H9 (cell line): Measurements from ENCODE around the gene FAM184A. TPM values are rescaled to one million over a fixed set of nuclear protein-coding genes. Genes with fewer than 3 reads are reported as not detected.

Source experiments
- DNase-seq: peaks from one replicate; pipeline ENCODE4 v3.0.0-alpha.2; 2017
- H2AFZ ChIP-seq: one replicate; pipeline ENCODE4 v1.6.1; 2013; ENCODE audit warnings: mild to moderate bottlenecking, low read length, control low read depth, moderate library complexity
- H2AK5ac ChIP-seq: 2 replicates; pipeline ENCODE4 v1.6.1; 2013; ENCODE audit warnings: low read length, control low read depth, mixed read lengths; ENCODE audit not compliant: insufficient read length
- H2BK120ac ChIP-seq: one replicate; pipeline ENCODE4 v1.6.1; 2013; ENCODE audit warnings: low read depth, mild to moderate bottlenecking, low read length, control low read depth, inconsistent platforms; ENCODE audit not compliant: poor library complexity, severe bottlenecking
- H2BK12ac ChIP-seq: 2 replicates; pipeline ENCODE4 v1.6.1; 2013; ENCODE audit warnings: low read length, control low read depth, mixed read lengths, low read depth; ENCODE audit not compliant: insufficient read length
- H2BK15ac ChIP-seq: 2 replicates; pipeline ENCODE4 v1.6.1; 2013; ENCODE audit warnings: low read depth, low read length, control low read depth
- H2BK20ac ChIP-seq: one replicate; pipeline ENCODE4 v1.6.1; 2013; ENCODE audit warnings: low read depth, mild to moderate bottlenecking, low read length, control low read depth, inconsistent platforms; ENCODE audit not compliant: poor library complexity, severe bottlenecking
- H2BK5ac ChIP-seq: 2 replicates; pipeline ENCODE4 v1.6.1; 2013; ENCODE audit warnings: low read length, control low read depth, mixed read lengths; ENCODE audit not compliant: insufficient read length
- H3K14ac ChIP-seq: 2 replicates; pipeline ENCODE4 v1.6.1; 2013; ENCODE audit warnings: low read length, control low read depth; ENCODE audit not compliant: insufficient read depth
- H3K18ac ChIP-seq: 2 replicates; pipeline ENCODE4 v1.6.1; 2013; ENCODE audit warnings: low read depth, mild to moderate bottlenecking, mixed read lengths, low read length, control low read depth; ENCODE audit not compliant: insufficient read length
- H3K23ac ChIP-seq: 2 replicates; pipeline ENCODE4 v1.6.1; 2013; ENCODE audit warnings: low read length, control low read depth, mixed read lengths, low read depth; ENCODE audit not compliant: insufficient read length
- H3K23me2 ChIP-seq: 2 replicates; pipeline ENCODE4 v1.6.1; 2013; ENCODE audit warnings: low read depth, mild to moderate bottlenecking, mixed read lengths, low read length, control low read depth; ENCODE audit not compliant: insufficient read length, poor library complexity, severe bottlenecking
- H3K27ac ChIP-seq: 2 replicates; pipeline ENCODE4 v1.5.1; 2013; ENCODE audit warnings: low read length, control low read depth, mixed read lengths, low read depth; ENCODE audit not compliant: insufficient read length
- H3K27me3 ChIP-seq: 2 replicates; pipeline ENCODE4 v1.6.1; 2013; ENCODE audit warnings: low read length, control low read depth, inconsistent platforms; ENCODE audit not compliant: insufficient read depth
- H3K4ac ChIP-seq: 2 replicates; pipeline ENCODE4 v1.6.1; 2013; ENCODE audit warnings: low read depth, mild to moderate bottlenecking, control low read depth, inconsistent platforms, low read length, moderate library complexity
- H3K4me1 ChIP-seq: 2 replicates; pipeline ENCODE4 v1.6.1; 2013; ENCODE audit warnings: low read length, control low read depth, inconsistent platforms; ENCODE audit not compliant: insufficient read depth
- H3K4me2 ChIP-seq: 2 replicates; pipeline ENCODE4 v1.6.1; 2013; ENCODE audit warnings: low read length, control low read depth, mixed read lengths; ENCODE audit not compliant: insufficient read length, insufficient read depth
- H3K56ac ChIP-seq: 2 replicates; pipeline ENCODE4 v1.6.1; 2013; ENCODE audit warnings: low read depth, mild to moderate bottlenecking, mixed read lengths, low read length, control low read depth; ENCODE audit not compliant: insufficient read length
- H3K79me1 ChIP-seq: 2 replicates; pipeline ENCODE4 v1.6.1; 2013; ENCODE audit warnings: low read depth, mild to moderate bottlenecking, moderate library complexity, low read length, control low read depth, inconsistent platforms; ENCODE audit not compliant: insufficient read depth, poor library complexity, severe bottlenecking
- H3K79me2 ChIP-seq: 2 replicates; pipeline ENCODE4 v1.6.1; 2013; ENCODE audit warnings: low read length, control low read depth, inconsistent platforms; ENCODE audit not compliant: insufficient read depth
- H3K9ac ChIP-seq: 2 replicates; pipeline ENCODE4 v1.6.1; 2013; ENCODE audit warnings: low read length, control low read depth, mixed read lengths; ENCODE audit not compliant: insufficient read length; ENCODE audit errors: extremely low read depth
- H3K9me3 ChIP-seq: one replicate; pipeline ENCODE4 v1.6.1; 2013; ENCODE audit warnings: low read depth, low read length, inconsistent platforms; ENCODE audit not compliant: control insufficient read depth
- H3T11ph ChIP-seq: one replicate; pipeline ENCODE4 v1.6.1; 2013; ENCODE audit warnings: mild to moderate bottlenecking, low read length, control low read depth, inconsistent platforms
- H4K20me1 ChIP-seq: one replicate; pipeline ENCODE4 v1.6.1; 2013; ENCODE audit not compliant: control insufficient read depth, insufficient read length, insufficient read depth
- H4K5ac ChIP-seq: 2 replicates; pipeline ENCODE4 v1.6.1; 2013; ENCODE audit warnings: low read depth, mild to moderate bottlenecking, mixed read lengths, low read length, control low read depth; ENCODE audit not compliant: insufficient read length
- H4K8ac ChIP-seq: replicated peaks from 2 replicates; pipeline ENCODE4 v1.6.1; 2013; ENCODE audit warnings: low read length, control low read depth, mixed read lengths, low read depth; ENCODE audit not compliant: insufficient read length
- H4K91ac ChIP-seq: 2 replicates; pipeline ENCODE4 v1.6.1; 2013; ENCODE audit warnings: low read depth, mild to moderate bottlenecking, moderate library complexity, mixed read lengths, low read length, control low read depth; ENCODE audit not compliant: insufficient read length
- H3K27ac Mint-ChIP-seq, 3 experiments: 2 replicates in 2 of 3; 3 replicates in 1 of 3; pipeline ENCODE4 v1.8.0; 2020 to 2021; ENCODE audit warnings: mixed read lengths in 3 of 3, mild to moderate bottlenecking in 1 of 3, moderate library complexity in 1 of 3
- H3K27me3 Mint-ChIP-seq: 2 replicates; pipeline ENCODE4 v1.8.0; 2021; ENCODE audit warnings: low read depth, mild to moderate bottlenecking, moderate library complexity, mixed read lengths
- H3K36me3 Mint-ChIP-seq, 3 experiments: 2 replicates in 2 of 3; 3 replicates in 1 of 3; pipeline ENCODE4 v1.8.0; 2020 to 2021; ENCODE audit warnings: low read depth in 3 of 3, mixed read lengths in 3 of 3; ENCODE audit not compliant: insufficient read depth in 1 of 3
- H3K4me1 Mint-ChIP-seq, 2 experiments: 2 replicates each; pipeline ENCODE4 v1.8.0; 2020; ENCODE audit warnings: mixed read lengths in 2 of 2
- H3K4me3 Mint-ChIP-seq, 2 experiments: 2 replicates in 1 of 2; 3 replicates in 1 of 2; pipeline ENCODE4 v1.8.0; 2020 to 2021; ENCODE audit warnings: mild to moderate bottlenecking in 2 of 2, mixed read lengths in 2 of 2, moderate library complexity in 1 of 2
- H3K9me3 Mint-ChIP-seq, 2 experiments: 2 replicates in 1 of 2; 3 replicates in 1 of 2; pipeline ENCODE4 v1.8.0; 2020; ENCODE audit warnings: mild to moderate bottlenecking in 2 of 2, mixed read lengths in 2 of 2, moderate library complexity in 1 of 2
- CTCF ChIP-seq: fragments of 200-600 bp; sonication (generic); conservative IDR thresholded peaks from 3 replicates; pipeline ENCODE4 v1.8.0; 2021; ENCODE audit warnings: antibody characterized with exemption, mild to moderate bottlenecking
- WGBS: extraction: QIAGEN DNeasy Blood & Tissue Kit; methylation state at CpG from one replicate; pipeline ENCODE4 v1.1.7; 2013; ENCODE audit warnings: missing lambda C conversion rate, low lambda C conversion rate, mixed read lengths; ENCODE audit not compliant: insufficient read length; ENCODE audit errors: extremely low coverage; 5-methylcytosine and 5-hydroxymethylcytosine counted together
- total RNA-seq: library from RNA; stranded (reverse); gene quantifications from 2 replicates; pipeline ENCODE4 v1.2.1, GENCODE V29; 2021

Gene FAM184A
- total RNA-seq, 1 experiment from 2014 or later, result 11.4 TPM

- Histone ChIP-seq H2BK15ac (no peak overlapping the region), H3K79me1 (no peaks in the 10 kb centered on the region), H2BK20ac (no peak overlapping the region), H3K27ac (no peak overlapping the region), H3K79me2 (no peaks in the 10 kb centered on the region), H3K27me3 (no peaks in the 10 kb centered on the region), H3K9me3 (no peaks in the 10 kb centered on the region), H2BK12ac (no peak overlapping the region), H3K4me2 (no peak overlapping the region), H3K4me1 (no peaks in the 10 kb centered on the region), H3K9ac (no peak overlapping the region), H3K23me2 (no peaks in the 10 kb centered on the region), H2BK120ac (no peak overlapping the region), H3T11ph (no peak overlapping the region), H3K18ac (no peak overlapping the region), H4K5ac (no peak overlapping the region), H3K14ac (no peak overlapping the region), H2AK5ac (no peak overlapping the region), H4K8ac (no peak overlapping the region), H2BK5ac (no peak overlapping the region), H3K23ac (no peak overlapping the region), H4K91ac (no peak overlapping the region), H3K56ac (no peak overlapping the region), H2AFZ (no peak overlapping the region), H4K20me1 (no peaks in the 10 kb centered on the region), H3K4ac (no peak overlapping the region)
- peaks cover 11 to 12% of the 10 kb centered on the region in 2 experiments for H3K4me1 Mint-ChIP-seq
- peak; percentile 65 for TF ChIP-seq CTCF
- WGBS, result no CpG with 5 or more reads among the region's 2 CpGs
- H3K36me3 Mint-ChIP-seq, result no peaks in the 10 kb centered on the region; a peak in 1 of 7 replicates
- no peaks in the 10 kb centered on the region for H3K9me3 Mint-ChIP-seq
- peak overlapping the region in 1 of 3 experiments; percentile 55; a peak in 1 of 7 replicates for H3K27ac Mint-ChIP-seq
- no peaks in the 10 kb centered on the region for H3K27me3 Mint-ChIP-seq
- DNase-seq, result no peak
- no peak overlapping the region for H3K4me3 Mint-ChIP-seq
Measured at GRCh38 chr6:118968416-118968815, 110.0 kb downstream of the FAM184A start.
